ENCODE results near the gene SLC20A1. TPM values are rescaled to one million over a fixed set of nuclear protein-coding genes. Genes with fewer than 3 reads are reported as not detected.

SLC20A1 gene
- total RNA-seq, 2 experiments from 2014 or later, result 152 to 158 TPM

DNA sequence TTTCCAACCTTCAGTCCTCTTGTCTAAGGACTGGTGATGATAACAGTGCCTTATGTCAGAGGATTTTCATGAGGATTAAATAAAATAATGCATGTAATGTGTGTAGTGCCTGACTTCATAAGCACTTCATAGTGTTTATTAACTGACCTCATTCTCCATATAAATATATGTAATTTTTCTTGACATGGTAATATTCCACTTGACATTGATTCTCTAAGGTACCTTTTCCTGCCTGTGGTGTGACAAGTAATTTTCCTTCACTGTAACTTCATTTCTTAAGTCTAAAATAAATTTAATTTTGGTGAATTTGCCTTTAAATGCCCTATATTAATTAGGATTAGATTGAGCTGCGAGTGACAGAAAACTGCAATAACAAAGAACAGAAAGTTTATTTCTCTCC lies 27.3 kb downstream of the SLC20A1 start:
- H3K36me3 Mint-ChIP-seq (ENCODE audit: low read depth), result peaks cover 4% of the 10 kb centered on the region
- POLR2A ChIA-PET, result interaction anchor here (0.9 to 1.8 kb wide), 5 partner anchors 14 to 42 kb away, joined by 3 to 5 read pairs (median 4); partner anchors contain the start of gene SLC20A1

GRCh38 chr2:112674229-112674628 lies 28.5 kb downstream of the SLC20A1 start:
- Mint-ChIP-seq H3K27ac (no peak overlapping the region), H3K4me1 (peaks cover 5% of the 10 kb centered on the region), H3K36me3 (ENCODE audit: low read depth) (no peaks in the 10 kb centered on the region), H3K9me3 (no peaks in the 10 kb centered on the region), H3K4me3 (no peak overlapping the region), H3K27me3 (no peaks in the 10 kb centered on the region)
- ChIA-PET CTCF (interaction anchor here (0.7 to 1.1 kb wide), 3 partner anchors 9 to 909 kb away, joined by 3 to 7 read pairs (median 4); no protein-coding TSS in a partner anchor), POLR2A (interaction anchor here (0.9 to 1.8 kb wide), 4 partner anchors 16 to 26 kb away, joined by 3 to 5 read pairs (median 4); no protein-coding TSS in a partner anchor)
- DNase-seq, result no peak

More for the DNA sequence above, 27.3 kb downstream of the SLC20A1 start:
- DNase-seq, result no peak
- Mint-ChIP-seq H3K9me3 (no peaks in the 10 kb centered on the region), H3K27me3 (no peaks in the 10 kb centered on the region), H3K4me3 (no peak overlapping the region), H3K4me1 (peaks cover 5% of the 10 kb centered on the region), H3K27ac (no peak overlapping the region)
- CTCF ChIA-PET, result no interaction called here

DNA sequence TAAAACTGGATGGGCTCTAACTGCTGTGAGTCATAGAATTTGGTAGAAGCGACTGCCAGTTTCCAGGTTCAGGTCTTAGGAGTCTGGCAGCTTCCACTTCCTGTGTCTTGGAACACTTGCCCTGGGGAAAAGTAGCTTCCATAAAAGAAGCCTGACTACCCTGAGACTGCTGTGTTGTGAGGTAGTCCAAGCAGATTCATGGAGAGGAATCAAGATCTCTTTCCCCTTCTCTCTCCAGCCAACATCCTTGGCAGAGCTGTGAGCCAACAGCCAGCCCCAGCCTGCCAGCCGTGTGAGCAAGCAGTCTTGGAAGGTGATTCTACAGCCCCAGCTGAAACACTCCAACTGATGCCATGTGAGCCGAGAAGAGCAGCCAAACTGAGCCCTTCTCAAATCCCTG lies 33.7 kb downstream of the SLC20A1 start:
- Mint-ChIP-seq H3K4me1 (peaks cover 16% of the 10 kb centered on the region), H3K27me3 (no peaks in the 10 kb centered on the region), H3K36me3 (ENCODE audit: low read depth) (no peaks in the 10 kb centered on the region), H3K9me3 (no peaks in the 10 kb centered on the region), H3K27ac (no peak overlapping the region), H3K4me3 (no peak overlapping the region)
- ChIA-PET POLR2A (interaction anchor here (1.0 to 1.4 kb wide), 2 partner anchors 13 to 15 kb away, joined by 3 to 4 read pairs; no protein-coding TSS in a partner anchor), CTCF (interaction anchor here (0.8 to 1.9 kb wide), 3 partner anchors 8 to 47 kb away, joined by 3 to 10 read pairs (median 4); no protein-coding TSS in a partner anchor)
- no peak for DNase-seq

- Mint-ChIP-seq H3K4me3 (no peak overlapping the region), H3K27ac (no peak overlapping the region), H3K9me3 (no peaks in the 10 kb centered on the region), H3K36me3 (ENCODE audit: low read depth) (no peaks in the 10 kb centered on the region), H3K27me3 (no peaks in the 10 kb centered on the region), H3K4me1 (peaks cover 27% of the 10 kb centered on the region)
- ChIA-PET CTCF (interaction anchor here (0.9 kb wide), 1 partner anchor 35 kb away, joined by 3 read pairs; no protein-coding TSS in a partner anchor), POLR2A (no interaction called here)
- DNase-seq, result no peak
Measured at GRCh38 chr2:112680666-112681101, 34.9 kb downstream of the SLC20A1 start.

DNA sequence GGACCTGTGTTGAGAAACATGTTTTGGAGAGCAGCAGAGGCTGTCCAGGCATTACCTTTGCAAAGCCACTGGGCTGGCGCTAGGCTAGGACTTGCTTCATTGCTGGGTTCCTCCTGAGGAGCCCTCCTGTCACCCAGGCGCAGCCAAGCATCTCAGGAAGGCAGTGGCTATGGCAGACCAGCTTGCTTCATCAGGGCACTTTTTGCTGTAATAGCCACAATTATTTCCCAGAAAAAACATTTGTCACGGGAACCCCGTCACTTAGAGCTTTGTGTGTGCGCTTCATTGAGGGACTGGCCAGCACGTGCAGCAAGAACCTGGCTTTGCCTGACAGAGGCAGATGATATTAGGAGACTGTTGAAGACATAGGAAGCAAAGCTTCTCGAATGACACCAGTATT lies 36.4 kb downstream of the SLC20A1 start:
- DNase-seq, result no peak
- CTCF ChIA-PET, result interaction anchor here (1.4 kb wide), 1 partner anchor 55 kb away, joined by 4 read pairs; no protein-coding TSS in a partner anchor
- H3K36me3 Mint-ChIP-seq (ENCODE audit: low read depth), result no peaks in the 10 kb centered on the region
- H3K4me3 Mint-ChIP-seq, result no peak overlapping the region
- POLR2A ChIA-PET, result interaction anchor here (1.1 to 2.2 kb wide), 3 partner anchors 10 to 25 kb away, joined by 3 to 10 read pairs (median 5); no protein-coding TSS in a partner anchor
- H3K4me1 Mint-ChIP-seq, result peaks cover 33% of the 10 kb centered on the region
- H3K27me3 Mint-ChIP-seq, result no peaks in the 10 kb centered on the region
- no peak overlapping the region for H3K27ac Mint-ChIP-seq
- no peaks in the 10 kb centered on the region for H3K9me3 Mint-ChIP-seq

- no peak overlapping the region for H3K4me3 Mint-ChIP-seq
- H3K27ac Mint-ChIP-seq, result peak overlapping the region; percentile 30
- H3K9me3 Mint-ChIP-seq, result no peaks in the 10 kb centered on the region
- no peaks in the 10 kb centered on the region for H3K27me3 Mint-ChIP-seq
- POLR2A ChIA-PET, result interaction anchor here (0.7 to 3.7 kb wide), 10 partner anchors 8 to 99 kb away, joined by 3 to 19 read pairs (median 4); partner anchors contain the start of genes CHCHD5 and SLC20A1
- DNase-seq, result no peak
- H3K36me3 Mint-ChIP-seq (ENCODE audit: low read depth), result no peaks in the 10 kb centered on the region
- CTCF ChIA-PET, result interaction anchor here (0.9 to 11.2 kb wide), 8 partner anchors 9 to 83 kb away, joined by 3 to 172 read pairs (median 6); no protein-coding TSS in a partner anchor
- H3K4me1 Mint-ChIP-seq, result peaks cover 33% of the 10 kb centered on the region
Measured at GRCh38 chr2:112683550-112684414, 38.0 kb downstream of the SLC20A1 start.

GRCh38 chr2:112684415-112684775 lies 38.7 kb downstream of the SLC20A1 start:
- H3K27ac Mint-ChIP-seq, result peak overlapping the region; percentile 30
- no peaks in the 10 kb centered on the region for H3K9me3 Mint-ChIP-seq
- H3K27me3 Mint-ChIP-seq, result no peaks in the 10 kb centered on the region
- ChIA-PET POLR2A (interaction anchor here (0.9 to 3.7 kb wide), 5 partner anchors 8 to 100 kb away, joined by 4 to 19 read pairs (median 7); partner anchors contain the start of genes CHCHD5 and SLC20A1), CTCF (interaction anchor here (1.0 to 11.2 kb wide), 7 partner anchors 8 to 257 kb away, joined by 3 to 172 read pairs (median 7); no protein-coding TSS in a partner anchor)
- no peak for DNase-seq
- no peaks in the 10 kb centered on the region for H3K36me3 Mint-ChIP-seq (ENCODE audit: low read depth)
- no peak overlapping the region for H3K4me3 Mint-ChIP-seq
- H3K4me1 Mint-ChIP-seq, result peaks cover 33% of the 10 kb centered on the region

- DNase-seq, result no peak
- H3K4me1 Mint-ChIP-seq, result peaks cover 36% of the 10 kb centered on the region
- no peaks in the 10 kb centered on the region for H3K9me3 Mint-ChIP-seq
Measured at GRCh38 chr2:112685271-112685884, 39.6 kb downstream of the SLC20A1 start.

GRCh38 chr2:112686348-112687217 lies 40.8 kb downstream of the SLC20A1 start:
- no peaks in the 10 kb centered on the region for H3K27me3 Mint-ChIP-seq
- H3K27ac Mint-ChIP-seq, result no peak overlapping the region
- H3K9me3 Mint-ChIP-seq, result no peaks in the 10 kb centered on the region
- H3K4me3 Mint-ChIP-seq, result no peak overlapping the region
- peaks cover 47% of the 10 kb centered on the region for H3K4me1 Mint-ChIP-seq
- no peaks in the 10 kb centered on the region for H3K36me3 Mint-ChIP-seq (ENCODE audit: low read depth)
- ChIA-PET POLR2A (interaction anchor here (0.7 to 3.7 kb wide), 2 partner anchors 39 to 92 kb away, joined by 3 to 19 read pairs; partner anchors contain the start of gene SLC20A1), CTCF (interaction anchor here (3.3 to 11.2 kb wide), 2 partner anchors 40 to 58 kb away, joined by 17 to 172 read pairs; no protein-coding TSS in a partner anchor)
- no peak for DNase-seq

More at GRCh38 chr2:112685271-112685884, 39.6 kb downstream of the SLC20A1 start:
- Mint-ChIP-seq H3K27me3 (no peaks in the 10 kb centered on the region), H3K4me3 (no peak overlapping the region), H3K27ac (no peak overlapping the region), H3K36me3 (ENCODE audit: low read depth) (no peaks in the 10 kb centered on the region)
- ChIA-PET POLR2A (interaction anchor here (0.8 to 3.7 kb wide), 4 partner anchors 20 to 38 kb away, joined by 3 to 19 read pairs (median 3); partner anchors contain the start of gene SLC20A1), CTCF (interaction anchor here (0.5 to 11.2 kb wide), 10 partner anchors 23 to 256 kb away, joined by 3 to 172 read pairs (median 4); partner anchors contain the start of gene SLC20A1)

GRCh38 chr2:112687522-112687921 lies 41.8 kb downstream of the SLC20A1 start:
- Mint-ChIP-seq H3K27me3 (no peaks in the 10 kb centered on the region), H3K4me1 (peaks cover 52% of the 10 kb centered on the region), H3K27ac (no peak overlapping the region), H3K36me3 (ENCODE audit: low read depth) (no peaks in the 10 kb centered on the region), H3K9me3 (no peaks in the 10 kb centered on the region), H3K4me3 (no peak overlapping the region)
- CTCF ChIA-PET, result interaction anchor here (0.6 to 11.2 kb wide), 5 partner anchors 9 to 87 kb away, joined by 3 to 172 read pairs (median 6); no protein-coding TSS in a partner anchor
- DNase-seq, result no peak
- POLR2A ChIA-PET, result no interaction called here

GRCh38 chr2:112688086-112688880 lies 42.5 kb downstream of the SLC20A1 start:
- Mint-ChIP-seq H3K4me1 (peaks cover 60% of the 10 kb centered on the region), H3K27ac (no peak overlapping the region), H3K4me3 (no peak overlapping the region), H3K27me3 (no peaks in the 10 kb centered on the region), H3K9me3 (no peaks in the 10 kb centered on the region), H3K36me3 (ENCODE audit: low read depth) (no peaks in the 10 kb centered on the region)
- DNase-seq, result no peak
- ChIA-PET CTCF (interaction anchor here (0.6 to 11.2 kb wide), 5 partner anchors 10 to 88 kb away, joined by 3 to 172 read pairs (median 6); no protein-coding TSS in a partner anchor), POLR2A (no interaction called here)

Measured in activated CD4-positive, alpha-beta memory T cell treated with anti-CD3 and anti-CD28 coated beads, Interleukin-2, amount 10 ng/mL, durations not matched to agents 7 days and 5 days (primary cell).